Heart left ventricle (tissue), 16 donors: Measurements from ENCODE around the gene MRPL21. TPM values are rescaled to one million over a fixed set of nuclear protein-coding genes. Genes with fewer than 3 reads are reported as not detected.

Experiments used
- ATAC-seq, 4 donors: fragments of 200-7000 bp; cut with Tn5 transposase; one replicate each; pipeline ENCODE4 v1.9.1; 2020 to 2022; ENCODE audit warnings: moderate library complexity in 4 of 4, mild to moderate bottlenecking in 3 of 4, moderate number of reproducible peaks in 1 of 4
- DNase-seq, 5 donors: peaks; one replicate each; pipeline ENCODE4 v3.0.0-alpha.2; 2020
- H3K27ac ChIP-seq, 12 donors: fragments of 200-600 bp; sonication (generic) in 4 of 12; one replicate each; pipeline versions ENCODE4 v1.5.0 to v1.8.0; 2016 to 2022; ENCODE audit warnings: mild to moderate bottlenecking in 2 of 12
- H3K27me3 ChIP-seq, 9 donors: fragments of 200-600 bp; sonication (generic) in 2 of 9; one replicate each; pipeline versions ENCODE4 v1.5.1 to v1.8.0; 2016 to 2022; ENCODE audit warnings: mild to moderate bottlenecking in 3 of 9
- H3K36me3 ChIP-seq, 9 donors: fragments of 200-600 bp; sonication (generic) in 2 of 9; one replicate each; pipeline versions ENCODE4 v1.5.0 to v1.8.0; 2018 to 2022; ENCODE audit warnings: mild to moderate bottlenecking in 2 of 9
- H3K4me1 ChIP-seq, 12 donors: fragments of 200-600 bp; sonication (generic) in 4 of 12; one replicate each; pipeline versions ENCODE4 v1.5.0 to v1.8.0; 2016 to 2022; ENCODE audit warnings: mild to moderate bottlenecking in 3 of 12
- H3K4me3 ChIP-seq, 12 donors: fragments of 200-600 bp; sonication (generic) in 4 of 12; one replicate each; pipeline versions ENCODE4 v1.5.0 to v1.8.0; 2017 to 2022; ENCODE audit warnings: mild to moderate bottlenecking in 9 of 12, moderate library complexity in 4 of 12
- H3K9me3 ChIP-seq, 12 donors: fragments of 200-600 bp; sonication (generic) in 4 of 12; one replicate each; pipeline versions ENCODE4 v1.5.0 to v1.8.0; 2016 to 2022; ENCODE audit warnings: mild to moderate bottlenecking in 1 of 12
- POLR2A ChIP-seq, 2 donors: fragments of 450-650 bp; IDR thresholded peaks; one replicate each; pipeline ENCODE4 v1.6.1; 2017; ENCODE audit warnings: antibody characterized with exemption in 2 of 2, mild to moderate bottlenecking in 2 of 2, moderate library complexity in 2 of 2
- WGBS, 4 donors: extraction: QIAGEN DNeasy Blood & Tissue Kit in 2 of 4; methylation state at CpG; one replicate each; pipeline versions ENCODE4 v1.1.5 to v1.1.7; 2013 to 2018; 5-methylcytosine and 5-hydroxymethylcytosine counted together
- intact Hi-C, 10 donors: fragments of 100-400 bp; cut with DNase I; formaldehyde crosslinking; loops; one replicate each; pipeline versions ENCODE4 v1.11.1 to v1.14.2; 2022
- polyA plus RNA-seq, 2 donors: library from polyadenylated mRNA; stranded (reverse); fragments of 200-250 nt; gene quantifications; one replicate each; pipeline ENCODE4 v1.2.3, GENCODE V29; 2013
- total RNA-seq, 9 donors: library from RNA; depleted of rRNA in 2 of 9; stranded (reverse); fragments of >200 nt in 2 of 9; fragmentation: NEBNext Ultra II Directional in 3 of 9; extraction: Animal tissue kit (Norgen Biotek cat#: 25700) in 3 of 9; gene quantifications; one replicate each; pipeline versions ENCODE4 v1.1.0 to v1.2.4, GENCODE V29; 2016 to 2023
- TF ChIP-seq, protein P1 (sequence below), 12 donors: fragments of 200-600 bp; sonication (generic) in 4 of 12; IDR thresholded peaks; one replicate each; pipeline versions ENCODE4 v1.5.0 to v1.8.0; 2018 to 2022; ENCODE audit warnings: antibody characterized with exemption in 12 of 12, mild to moderate bottlenecking in 5 of 12
- donor health status: ischemic (EF 13 %, LVEDD 7.1; RV severe dilation, severe dysfunction).
- donor health status: healthy with polysubstance abuse.
- donor health status: DM: no; HTN: yes; CAD: no.
- donor health status: DM: no; HTN: no; CAD: no.
- donor health status: ischemic (EF 25% LVEDD 6.9; RV normal size, moderate dysfunction).
- donor health status: ischemic (EF 25% LVEDD 5.7; RV mildly dilated, moderate dysfunction).
- donor health status: healthy.
- donor health status: DM: yes; HTN: yes; CAD: no.
- donor health status: ischemic (EF 35%, LVEDD 5.7; RV mildly dilated, moderate dysfunction).
- donor health status: nonischemic (EF 11% LVEDD 7.7; RV severe dilation, severe dysfunction).
- donor health status: DM: yes; HTN: yes; CAD: no.
- donor health status: PGD.
- donor health status: ischemic (EF 29% LVEDD 5.4; RV normal size, mild dysfunction).
- donor health status: nonischemic (EF 23%, LVEDD 6.1; RV moderate dilation, normal function).

The MRPL21 gene
- total and polyA plus RNA-seq, 11 donors, result 59.9 to 230 (median 88.8) TPM

DNA sequence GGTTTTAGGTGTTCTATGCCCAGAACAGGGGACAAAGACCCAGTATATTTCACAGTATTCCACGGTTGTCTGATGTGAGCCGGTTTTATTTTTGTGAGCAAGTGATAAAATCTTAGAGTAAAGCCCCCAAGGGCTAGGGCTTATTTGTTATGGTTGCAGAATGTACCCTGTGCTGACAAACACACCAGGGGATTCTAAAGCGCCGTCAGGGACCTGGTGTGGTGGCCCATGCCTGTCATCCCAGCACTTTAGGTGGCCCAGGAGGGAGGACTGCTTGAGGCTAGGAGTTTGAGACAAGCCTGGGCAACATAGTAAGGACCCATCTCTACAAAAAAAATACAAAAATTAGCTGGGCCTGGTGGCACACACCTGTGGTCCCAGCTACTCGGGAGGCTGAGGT is 22.8 kb downstream of the MRPL21 start:
- Histone ChIP-seq H3K4me1 (peaks cover 0 to 15% (median 0%) of the 10 kb centered on the region in 12 donors), H3K9me3 (no peaks in the 10 kb centered on the region), H3K4me3 (no peak overlapping the region), H3K27ac (no peak overlapping the region), H3K36me3 (no peaks in the 10 kb centered on the region), H3K27me3 (no peaks in the 10 kb centered on the region)
- intact Hi-C loops, result no loop called here
- no peak for ATAC-seq
- DNase-seq, result no peak
- 94 to 98% (median 95%) methylated on average over 5 of the region's 5 CpGs for WGBS, 4 donors
- TF ChIP-seq, protein P1, sequence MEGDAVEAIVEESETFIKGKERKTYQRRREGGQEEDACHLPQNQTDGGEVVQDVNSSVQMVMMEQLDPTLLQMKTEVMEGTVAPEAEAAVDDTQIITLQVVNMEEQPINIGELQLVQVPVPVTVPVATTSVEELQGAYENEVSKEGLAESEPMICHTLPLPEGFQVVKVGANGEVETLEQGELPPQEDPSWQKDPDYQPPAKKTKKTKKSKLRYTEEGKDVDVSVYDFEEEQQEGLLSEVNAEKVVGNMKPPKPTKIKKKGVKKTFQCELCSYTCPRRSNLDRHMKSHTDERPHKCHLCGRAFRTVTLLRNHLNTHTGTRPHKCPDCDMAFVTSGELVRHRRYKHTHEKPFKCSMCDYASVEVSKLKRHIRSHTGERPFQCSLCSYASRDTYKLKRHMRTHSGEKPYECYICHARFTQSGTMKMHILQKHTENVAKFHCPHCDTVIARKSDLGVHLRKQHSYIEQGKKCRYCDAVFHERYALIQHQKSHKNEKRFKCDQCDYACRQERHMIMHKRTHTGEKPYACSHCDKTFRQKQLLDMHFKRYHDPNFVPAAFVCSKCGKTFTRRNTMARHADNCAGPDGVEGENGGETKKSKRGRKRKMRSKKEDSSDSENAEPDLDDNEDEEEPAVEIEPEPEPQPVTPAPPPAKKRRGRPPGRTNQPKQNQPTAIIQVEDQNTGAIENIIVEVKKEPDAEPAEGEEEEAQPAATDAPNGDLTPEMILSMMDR (IDR thresholded peaks at IDR 0.05), result no peak
- TF ChIP-seq POLR2A (IDR thresholded peaks at IDR 0.05), result no peak

DNA sequence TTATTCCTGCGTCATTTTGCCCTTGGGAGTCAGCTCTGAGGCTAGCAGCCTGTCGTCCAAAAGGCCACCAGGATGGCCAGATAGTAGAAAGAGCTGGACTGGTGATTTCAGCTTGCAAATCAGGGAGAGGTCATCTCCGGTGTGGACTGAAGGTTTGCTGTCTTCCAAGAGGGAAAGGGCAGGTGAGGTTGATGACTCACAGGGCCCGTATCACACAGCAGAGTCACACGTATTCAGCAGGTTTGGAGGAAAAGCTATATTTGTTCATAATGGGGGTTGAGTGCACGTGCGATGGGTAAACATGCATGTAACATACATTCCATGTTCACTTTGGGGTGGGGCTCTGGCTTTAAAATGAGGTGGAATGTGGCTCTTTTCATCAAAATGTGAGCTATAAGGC is 25.6 kb downstream of the MRPL21 start:
- intact Hi-C loops, result no loop called here
- ATAC-seq, result no peak

DNA sequence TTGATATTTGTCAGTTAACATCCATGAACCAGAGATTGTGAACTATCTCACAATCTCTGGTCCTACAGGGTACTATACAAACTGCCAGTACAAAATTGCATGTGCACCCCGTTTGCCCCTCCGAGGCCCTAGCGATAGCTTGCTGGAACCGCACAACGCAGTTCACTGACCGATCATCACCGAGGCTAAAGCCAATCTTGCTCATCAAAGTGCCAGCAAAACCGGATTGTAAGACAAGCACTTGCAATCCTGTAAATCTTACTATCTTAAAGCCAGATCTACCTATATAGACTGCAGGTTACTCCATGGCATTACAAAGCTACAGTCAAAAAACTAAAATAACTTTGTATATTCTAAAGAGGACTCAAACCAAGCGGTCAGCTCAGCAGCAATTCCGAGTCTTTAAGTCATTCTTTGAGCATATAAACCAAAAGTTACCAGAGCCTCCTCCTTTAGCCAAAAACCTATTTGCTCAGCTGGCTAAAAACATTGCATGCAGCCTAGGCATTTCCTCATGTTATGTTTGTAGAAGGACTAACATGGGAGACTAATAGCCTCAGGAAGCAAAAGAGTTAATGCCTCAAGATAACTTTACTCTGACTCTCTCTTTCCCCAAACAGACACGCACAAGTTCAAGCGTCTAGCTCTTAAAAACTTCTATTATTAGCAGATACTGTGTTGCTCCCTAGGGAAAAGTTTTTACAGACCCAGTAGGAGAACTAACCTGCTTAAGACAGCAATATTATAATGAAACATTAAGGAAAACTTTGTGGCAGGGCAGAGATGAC is 31.2 kb downstream of the MRPL21 start:
- Histone ChIP-seq H3K27me3 (no peaks in the 10 kb centered on the region), H3K36me3 (no peaks in the 10 kb centered on the region), H3K4me3 (peak overlapping the region in 1 of 12 donors; percentile 20), H3K27ac (peak overlapping the region in 6 of 12 donors; percentile 1 to 73 (median 28)), H3K4me1 (peaks cover 0 to 44% (median 18%) of the 10 kb centered on the region in 12 donors), H3K9me3 (no peaks in the 10 kb centered on the region)
- TF ChIP-seq POLR2A (IDR thresholded peaks at IDR 0.05), result no peak
- TF ChIP-seq, protein P1 (IDR thresholded peaks at IDR 0.05), result no peak
- ATAC-seq (peak in 3 of 4 donors; percentile 30 to 41 (median 31)), DNase-seq (no peak)
- WGBS, 4 donors, result 54 to 65% (median 59%) methylated on average over 12 of the region's 12 CpGs
- intact Hi-C loops, result no loop called here

More for the DNA sequence above, 25.6 kb downstream of the MRPL21 start:
- Histone ChIP-seq H3K4me3 (no peak overlapping the region), H3K27me3 (no peaks in the 10 kb centered on the region), H3K4me1 (peaks cover 0 to 22% (median 6%) of the 10 kb centered on the region in 12 donors), H3K36me3 (no peaks in the 10 kb centered on the region), H3K27ac (no peak overlapping the region), H3K9me3 (no peaks in the 10 kb centered on the region)
- no peak for DNase-seq
- WGBS, 4 donors, result 81 to 88% (median 83%) methylated on average over 7 of the region's 7 CpGs
- TF ChIP-seq, protein P1 (IDR thresholded peaks at IDR 0.05), result no peak
- TF ChIP-seq POLR2A (IDR thresholded peaks at IDR 0.05), result no peak

DNA sequence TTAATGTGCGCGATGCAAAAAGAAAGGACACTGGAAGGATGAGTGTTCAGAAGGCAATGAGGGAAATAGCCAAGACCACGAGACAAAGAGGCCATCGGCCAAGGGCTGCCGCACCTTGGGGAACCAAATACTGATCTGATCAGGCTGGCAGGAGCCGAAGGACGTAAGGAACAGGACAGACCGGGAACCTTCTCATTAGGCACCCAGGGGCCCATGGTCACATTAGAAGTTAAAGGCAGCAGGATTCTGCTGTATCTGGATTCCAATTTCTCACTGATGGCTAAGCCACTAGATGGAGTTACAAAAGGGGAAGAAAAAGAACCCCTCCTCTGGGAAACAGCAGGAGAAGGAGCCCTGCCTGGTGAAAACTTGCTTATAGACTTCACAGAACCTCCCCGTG is 33.2 kb downstream of the MRPL21 start:
- H3K9me3 ChIP-seq, result no peaks in the 10 kb centered on the region
- peak in 2 of 4 donors; percentile 17 to 18 for ATAC-seq
- H3K27ac ChIP-seq, result peak overlapping the region in 3 of 12 donors; percentile 46 to 56 (median 54)
- intact Hi-C loops, result no loop called here
- no peak for DNase-seq
- H3K4me3 ChIP-seq, result peak overlapping the region; percentile 2 to 72 (median 52)
- H3K36me3 ChIP-seq, result no peaks in the 10 kb centered on the region
- peaks cover 0 to 42% (median 17%) of the 10 kb centered on the region in 12 donors for H3K4me1 ChIP-seq
- H3K27me3 ChIP-seq, result no peaks in the 10 kb centered on the region
- TF ChIP-seq POLR2A (IDR thresholded peaks at IDR 0.05), result no peak
- TF ChIP-seq, protein P1 (IDR thresholded peaks at IDR 0.05), result peak in 4 of 12 donors; percentile 9 to 32 (median 18)
- 25 to 54% (median 40%) methylated on average over 9 of the region's 9 CpGs for WGBS, 4 donors
